ENCODE data around the gene PDSS2.

GRCh38 chr6:107154801-107155160 is 304.6 kb downstream of the PDSS2 start:
- TF ChIP-seq EZH2phosphoT487 (IDR thresholded peaks at IDR 0.05; ENCODE audit: borderline replicate concordance, low read length) (no peak), CTCF (IDR thresholded peaks at IDR 0.05; ENCODE audit: low read depth, low read length, poor library complexity, severe bottlenecking) (no peak)

Data from DOHH2 (cell line).